Measurements from ENCODE around the gene FSTL1.
A peak's percentile ranks its signal among the peaks of the same experiment; 100 is the strongest.

FSTL1 gene

GRCh38 chr3:120419797-120420196 lies 31.0 kb downstream of the FSTL1 start:
- H3K36me3 ChIP-seq (ENCODE audit: control insufficient read depth in 2 of 2, insufficient read depth in 2 of 2, low read length in 2 of 2): no peaks in the 10 kb centered on the region
- H3K4me3 ChIP-seq (ENCODE audit: low read length in 2 of 2): no peak overlapping the region
- no peak overlapping the region for H3K9ac ChIP-seq (ENCODE audit: low read depth in 1 of 2, low read length in 2 of 2)
- no peaks in the 10 kb centered on the region for H3K27me3 ChIP-seq (ENCODE audit: control insufficient read depth in 2 of 2, insufficient read depth in 2 of 2, low read length in 2 of 2)
- peaks cover 13 to 20% of the 10 kb centered on the region in 2 donors for H3K4me1 ChIP-seq (ENCODE audit: control insufficient read depth in 2 of 2, insufficient read depth in 2 of 2, low read length in 2 of 2)
- no peaks in the 10 kb centered on the region for H3K9me3 ChIP-seq (ENCODE audit: control insufficient read depth in 2 of 2, low read length in 2 of 2)
- peak overlapping the region; percentile 8 to 44 for H3K27ac ChIP-seq (ENCODE audit: low read depth in 2 of 2, low read length in 2 of 2)

- Histone ChIP-seq H3K4me1 (ENCODE audit: control insufficient read depth in 2 of 2, insufficient read depth in 2 of 2, low read length in 2 of 2) (peaks cover 13 to 20% of the 10 kb centered on the region in 2 donors), H3K9me3 (ENCODE audit: control insufficient read depth in 2 of 2, low read length in 2 of 2) (no peaks in the 10 kb centered on the region), H3K36me3 (ENCODE audit: control insufficient read depth in 2 of 2, insufficient read depth in 2 of 2, low read length in 2 of 2) (no peaks in the 10 kb centered on the region), H3K9ac (ENCODE audit: low read depth in 1 of 2, low read length in 2 of 2) (peak overlapping the region; percentile 17 to 29), H3K27me3 (ENCODE audit: control insufficient read depth in 2 of 2, insufficient read depth in 2 of 2, low read length in 2 of 2) (no peaks in the 10 kb centered on the region), H3K27ac (ENCODE audit: low read depth in 2 of 2, low read length in 2 of 2) (no peak overlapping the region), H3K4me3 (ENCODE audit: low read length in 2 of 2) (peak overlapping the region in 1 of 2 donors; percentile 32)
Observed at GRCh38 chr3:120418866-120419490, 31.8 kb downstream of the FSTL1 start.

GRCh38 chr3:120418446-120418845 lies 32.3 kb downstream of the FSTL1 start:
- peaks cover 13 to 20% of the 10 kb centered on the region in 2 donors for H3K4me1 ChIP-seq (ENCODE audit: control insufficient read depth in 2 of 2, insufficient read depth in 2 of 2, low read length in 2 of 2)
- H3K36me3 ChIP-seq (ENCODE audit: control insufficient read depth in 2 of 2, insufficient read depth in 2 of 2, low read length in 2 of 2): no peaks in the 10 kb centered on the region
- H3K27me3 ChIP-seq (ENCODE audit: control insufficient read depth in 2 of 2, insufficient read depth in 2 of 2, low read length in 2 of 2): no peaks in the 10 kb centered on the region
- H3K4me3 ChIP-seq (ENCODE audit: low read length in 2 of 2): peak overlapping the region in 1 of 2 donors; percentile 32
- H3K9me3 ChIP-seq (ENCODE audit: control insufficient read depth in 2 of 2, low read length in 2 of 2): no peaks in the 10 kb centered on the region
- H3K27ac ChIP-seq (ENCODE audit: low read depth in 2 of 2, low read length in 2 of 2): no peak overlapping the region
- H3K9ac ChIP-seq (ENCODE audit: low read depth in 1 of 2, low read length in 2 of 2): peak overlapping the region; percentile 17 to 29

GRCh38 chr3:120417272-120417911 lies 33.4 kb downstream of the FSTL1 start:
- Histone ChIP-seq H3K27me3 (ENCODE audit: control insufficient read depth in 2 of 2, insufficient read depth in 2 of 2, low read length in 2 of 2) (no peaks in the 10 kb centered on the region), H3K27ac (ENCODE audit: low read depth in 2 of 2, low read length in 2 of 2) (peak overlapping the region; percentile 71 to 73), H3K36me3 (ENCODE audit: control insufficient read depth in 2 of 2, insufficient read depth in 2 of 2, low read length in 2 of 2) (no peaks in the 10 kb centered on the region), H3K4me1 (ENCODE audit: control insufficient read depth in 2 of 2, insufficient read depth in 2 of 2, low read length in 2 of 2) (peaks cover 13 to 20% of the 10 kb centered on the region in 2 donors), H3K9ac (ENCODE audit: low read depth in 1 of 2, low read length in 2 of 2) (peak overlapping the region; percentile 48 to 66), H3K9me3 (ENCODE audit: control insufficient read depth in 2 of 2, low read length in 2 of 2) (no peaks in the 10 kb centered on the region), H3K4me3 (ENCODE audit: low read length in 2 of 2) (peak overlapping the region; percentile 53 to 69)

GRCh38 chr3:120416868-120417267 lies 33.9 kb downstream of the FSTL1 start:
- Histone ChIP-seq H3K27me3 (ENCODE audit: control insufficient read depth in 2 of 2, insufficient read depth in 2 of 2, low read length in 2 of 2) (no peaks in the 10 kb centered on the region), H3K9me3 (ENCODE audit: control insufficient read depth in 2 of 2, low read length in 2 of 2) (no peaks in the 10 kb centered on the region), H3K4me3 (ENCODE audit: low read length in 2 of 2) (peak overlapping the region; percentile 2 to 69), H3K4me1 (ENCODE audit: control insufficient read depth in 2 of 2, insufficient read depth in 2 of 2, low read length in 2 of 2) (peaks cover 11 to 20% of the 10 kb centered on the region in 2 donors), H3K36me3 (ENCODE audit: control insufficient read depth in 2 of 2, insufficient read depth in 2 of 2, low read length in 2 of 2) (no peaks in the 10 kb centered on the region), H3K27ac (ENCODE audit: low read depth in 2 of 2, low read length in 2 of 2) (peak overlapping the region in 1 of 2 donors; percentile 11), H3K9ac (ENCODE audit: low read depth in 1 of 2, low read length in 2 of 2) (peak overlapping the region in 1 of 2 donors; percentile 14)

DNA sequence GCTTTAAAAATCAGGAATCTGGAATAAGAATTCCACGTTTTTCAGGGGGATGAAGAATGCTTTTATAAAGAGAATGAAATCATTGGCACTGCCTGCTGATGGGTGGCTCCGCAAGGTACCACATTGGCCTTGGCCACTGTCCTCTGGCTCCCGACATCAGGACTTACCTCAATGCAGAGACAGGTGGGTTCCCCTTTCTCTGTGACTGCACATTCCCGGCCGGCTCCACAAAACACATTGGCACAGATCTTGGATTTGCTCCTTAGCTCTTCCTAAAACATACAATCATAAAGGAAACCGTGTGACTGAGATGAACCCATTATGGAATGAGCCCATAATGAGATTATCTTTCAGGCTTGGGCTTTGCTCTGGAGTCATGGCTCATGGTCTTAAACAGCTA lies 35.0 kb downstream of the FSTL1 start:
- H3K27me3 ChIP-seq (ENCODE audit: control insufficient read depth in 2 of 2, insufficient read depth in 2 of 2, low read length in 2 of 2): no peaks in the 10 kb centered on the region
- no peak overlapping the region for H3K27ac ChIP-seq (ENCODE audit: low read depth in 2 of 2, low read length in 2 of 2)
- no peak overlapping the region for H3K4me3 ChIP-seq (ENCODE audit: low read length in 2 of 2)
- H3K9ac ChIP-seq (ENCODE audit: low read depth in 1 of 2, low read length in 2 of 2): no peak overlapping the region
- no peaks in the 10 kb centered on the region for H3K36me3 ChIP-seq (ENCODE audit: control insufficient read depth in 2 of 2, insufficient read depth in 2 of 2, low read length in 2 of 2)
- H3K4me1 ChIP-seq (ENCODE audit: control insufficient read depth in 2 of 2, insufficient read depth in 2 of 2, low read length in 2 of 2): peaks cover 8 to 18% of the 10 kb centered on the region in 2 donors
- no peaks in the 10 kb centered on the region for H3K9me3 ChIP-seq (ENCODE audit: control insufficient read depth in 2 of 2, low read length in 2 of 2)

DNA sequence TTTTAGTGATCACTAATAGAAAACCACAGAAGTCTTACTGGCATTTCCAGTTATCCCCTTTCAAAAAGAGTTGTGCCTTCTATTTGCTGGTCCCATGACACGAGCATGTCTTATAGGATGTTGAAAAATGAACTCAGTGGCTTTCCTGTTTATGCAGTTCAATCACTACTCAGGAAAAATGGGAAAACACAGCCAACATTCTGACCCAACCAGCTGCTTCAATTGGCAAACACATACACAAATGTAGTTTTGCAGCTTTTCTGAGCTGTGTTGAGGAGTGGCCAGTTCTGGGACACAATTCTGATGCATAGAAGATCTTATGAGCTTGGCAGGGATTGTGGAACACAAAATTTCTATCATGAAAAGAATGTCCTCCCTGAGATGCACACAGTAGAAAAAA lies 40.3 kb downstream of the FSTL1 start:
- Histone ChIP-seq H3K4me3 (ENCODE audit: low read length in 2 of 2) (no peak overlapping the region), H3K27ac (ENCODE audit: low read depth in 2 of 2, low read length in 2 of 2) (no peak overlapping the region), H3K9ac (ENCODE audit: low read depth in 1 of 2, low read length in 2 of 2) (no peak overlapping the region), H3K9me3 (ENCODE audit: control insufficient read depth in 2 of 2, low read length in 2 of 2) (no peaks in the 10 kb centered on the region), H3K27me3 (ENCODE audit: control insufficient read depth in 2 of 2, insufficient read depth in 2 of 2, low read length in 2 of 2) (no peaks in the 10 kb centered on the region), H3K4me1 (ENCODE audit: control insufficient read depth in 2 of 2, insufficient read depth in 2 of 2, low read length in 2 of 2) (no peaks in the 10 kb centered on the region), H3K36me3 (ENCODE audit: control insufficient read depth in 2 of 2, insufficient read depth in 2 of 2, low read length in 2 of 2) (no peaks in the 10 kb centered on the region)

DNA sequence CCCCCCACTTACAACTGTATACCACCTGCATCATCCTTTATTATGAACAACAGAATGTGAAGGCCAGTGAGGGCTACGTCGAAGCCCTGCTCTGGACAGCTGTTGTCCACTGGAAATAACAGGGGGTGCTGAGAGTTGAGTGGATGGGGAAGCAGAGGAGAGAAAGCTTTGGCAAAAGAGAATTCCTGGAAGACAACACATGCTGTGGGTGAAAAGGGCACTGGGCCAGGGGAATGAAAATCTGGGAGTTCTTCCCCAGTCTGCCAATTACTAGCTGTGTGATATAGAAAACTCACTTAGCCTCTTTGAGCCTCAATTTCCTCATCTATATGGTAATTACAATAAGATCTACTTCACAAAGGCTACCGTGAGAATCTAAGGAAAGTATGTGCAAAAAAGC lies 40.7 kb downstream of the FSTL1 start:
- H3K27me3 ChIP-seq (ENCODE audit: control insufficient read depth in 2 of 2, insufficient read depth in 2 of 2, low read length in 2 of 2): no peaks in the 10 kb centered on the region
- no peak overlapping the region for H3K9ac ChIP-seq (ENCODE audit: low read depth in 1 of 2, low read length in 2 of 2)
- H3K27ac ChIP-seq (ENCODE audit: low read depth in 2 of 2, low read length in 2 of 2): no peak overlapping the region
- H3K36me3 ChIP-seq (ENCODE audit: control insufficient read depth in 2 of 2, insufficient read depth in 2 of 2, low read length in 2 of 2): no peaks in the 10 kb centered on the region
- no peak overlapping the region for H3K4me3 ChIP-seq (ENCODE audit: low read length in 2 of 2)
- H3K4me1 ChIP-seq (ENCODE audit: control insufficient read depth in 2 of 2, insufficient read depth in 2 of 2, low read length in 2 of 2): no peaks in the 10 kb centered on the region
- H3K9me3 ChIP-seq (ENCODE audit: control insufficient read depth in 2 of 2, low read length in 2 of 2): no peaks in the 10 kb centered on the region

GRCh38 chr3:120407508-120408287 lies 43.1 kb downstream of the FSTL1 start:
- peaks cover 3 to 4% of the 10 kb centered on the region in 2 donors for H3K36me3 ChIP-seq (ENCODE audit: control insufficient read depth in 2 of 2, insufficient read depth in 2 of 2, low read length in 2 of 2)
- H3K4me1 ChIP-seq (ENCODE audit: control insufficient read depth in 2 of 2, insufficient read depth in 2 of 2, low read length in 2 of 2): no peaks in the 10 kb centered on the region
- H3K27ac ChIP-seq (ENCODE audit: low read depth in 2 of 2, low read length in 2 of 2): no peak overlapping the region
- H3K9me3 ChIP-seq (ENCODE audit: control insufficient read depth in 2 of 2, low read length in 2 of 2): no peaks in the 10 kb centered on the region
- no peaks in the 10 kb centered on the region for H3K27me3 ChIP-seq (ENCODE audit: control insufficient read depth in 2 of 2, insufficient read depth in 2 of 2, low read length in 2 of 2)
- H3K4me3 ChIP-seq (ENCODE audit: low read length in 2 of 2): no peak overlapping the region
- H3K9ac ChIP-seq (ENCODE audit: low read depth in 1 of 2, low read length in 2 of 2): no peak overlapping the region

DNA sequence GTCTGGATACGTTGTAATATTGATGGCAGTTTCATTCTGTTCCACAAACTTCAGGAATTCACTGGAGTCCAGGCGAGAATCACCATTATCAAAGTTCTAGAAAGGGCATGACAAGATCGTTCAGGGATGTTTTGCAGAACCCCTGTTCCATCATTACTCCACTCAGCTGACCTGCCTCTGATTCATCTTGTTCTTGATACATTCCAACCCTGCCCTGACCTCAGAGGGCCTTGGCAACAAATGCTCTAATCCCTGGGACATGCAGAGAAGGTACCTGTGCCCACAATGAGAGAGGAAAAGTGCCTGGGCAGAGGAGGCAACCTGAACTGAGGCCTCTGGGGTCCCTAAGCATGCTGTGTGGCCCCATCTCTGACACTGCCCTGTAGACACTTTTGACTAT lies 45.9 kb downstream of the FSTL1 start:
- Histone ChIP-seq H3K9me3 (ENCODE audit: control insufficient read depth in 2 of 2, low read length in 2 of 2) (no peaks in the 10 kb centered on the region), H3K4me3 (ENCODE audit: low read length in 2 of 2) (no peak overlapping the region), H3K36me3 (ENCODE audit: control insufficient read depth in 2 of 2, insufficient read depth in 2 of 2, low read length in 2 of 2) (peaks cover 4 to 9% of the 10 kb centered on the region in 2 donors), H3K9ac (ENCODE audit: low read depth in 1 of 2, low read length in 2 of 2) (no peak overlapping the region), H3K27me3 (ENCODE audit: control insufficient read depth in 2 of 2, insufficient read depth in 2 of 2, low read length in 2 of 2) (no peaks in the 10 kb centered on the region), H3K27ac (ENCODE audit: low read depth in 2 of 2, low read length in 2 of 2) (no peak overlapping the region), H3K4me1 (ENCODE audit: control insufficient read depth in 2 of 2, insufficient read depth in 2 of 2, low read length in 2 of 2) (no peaks in the 10 kb centered on the region)
